HepG2 (cell line): ENCODE measurements around the gene JPT2. TPM values are rescaled to one million over a fixed set of nuclear protein-coding genes. Genes with fewer than 3 reads are reported as not detected.
A peak's percentile ranks its signal among the peaks of the same experiment; 100 is the strongest.

Experiments used
- AFF4 ChIP-seq: sonication (generic); formaldehyde crosslinking; IDR thresholded peaks from 2 replicates; pipeline ENCODE4 v1.4.0; 2020; ENCODE audit warnings: missing genetic modification reagents
- CEBPG ChIP-seq: IDR thresholded peaks from 2 replicates; pipeline ENCODE4 v1.6.1; 2016
- GMEB2 ChIP-seq: IDR thresholded peaks from 2 replicates; pipeline ENCODE4 v1.6.1; 2016; ENCODE audit warnings: missing biosample characterization, missing genetic modification reagents, low read depth
- MED13 ChIP-seq: sonication (generic); formaldehyde crosslinking; IDR thresholded peaks from 2 replicates; pipeline ENCODE4 v1.5.0; 2020; ENCODE audit warnings: missing genetic modification reagents
- MYC ChIP-seq: sonication (generic); formaldehyde crosslinking; IDR thresholded peaks from 2 replicates; pipeline ENCODE4 v1.9.0; 2021; ENCODE audit warnings: missing genetic modification reagents, borderline replicate concordance
- MYNN ChIP-seq: sonication (generic); formaldehyde crosslinking; IDR thresholded peaks from 2 replicates; pipeline ENCODE4 v1.4.0; 2020; ENCODE audit warnings: mild to moderate bottlenecking, low read depth, missing genetic modification reagents
- NFKB2 ChIP-seq: sonication (generic); formaldehyde crosslinking; IDR thresholded peaks from 2 replicates; pipeline ENCODE4 v1.4.0; 2020; ENCODE audit warnings: missing genetic modification reagents, borderline replicate concordance
- NR3C1 ChIP-seq: sonication (generic); formaldehyde crosslinking; IDR thresholded peaks from 2 replicates; pipeline ENCODE4 v1.4.0; 2020; ENCODE audit warnings: missing genetic modification reagents
- REXO4 ChIP-seq: sonication (generic); formaldehyde crosslinking; IDR thresholded peaks from 2 replicates; pipeline ENCODE4 v1.8.0; 2022; ENCODE audit warnings: missing genetic modification reagents, mild to moderate bottlenecking, borderline replicate concordance
- RXRB ChIP-seq: IDR thresholded peaks from 2 replicates; pipeline ENCODE4 v1.6.1; 2016; ENCODE audit warnings: borderline replicate concordance, missing genetic modification reagents, missing compliant biosample characterization
- SMARCC2 ChIP-seq: fragments of 450-650 bp; IDR thresholded peaks from 2 replicates; pipeline ENCODE4 v1.6.1; 2017; ENCODE audit warnings: antibody characterized with exemption, mild to moderate bottlenecking
- TAF1 ChIP-seq: sonication (generic); formaldehyde crosslinking; IDR thresholded peaks from 2 replicates; pipeline ENCODE4 v1.4.0; 2020; ENCODE audit warnings: missing genetic modification reagents
- WIZ ChIP-seq: sonication (generic); formaldehyde crosslinking; IDR thresholded peaks from 2 replicates; pipeline ENCODE4 v1.5.1; 2020; ENCODE audit warnings: mild to moderate bottlenecking, missing genetic modification reagents
- ZFP91 ChIP-seq: sonication (generic); formaldehyde crosslinking; IDR thresholded peaks from 2 replicates; pipeline ENCODE4 v1.9.0; 2022; ENCODE audit warnings: missing genetic modification reagents, mild to moderate bottlenecking, borderline replicate concordance
- ZNF142 ChIP-seq: sonication (generic); formaldehyde crosslinking; IDR thresholded peaks from 2 replicates; pipeline ENCODE4 v1.4.0; 2020; ENCODE audit warnings: missing genetic modification reagents
- ZNF20 ChIP-seq: sonication (generic); formaldehyde crosslinking; IDR thresholded peaks from 2 replicates; pipeline ENCODE4 v1.4.0; 2020; ENCODE audit warnings: mild to moderate bottlenecking, moderate library complexity, missing genetic modification reagents
- ZNF296 ChIP-seq: sonication (generic); formaldehyde crosslinking; conservative IDR thresholded peaks from 2 replicates; pipeline ENCODE4 v1.5.0; 2020; ENCODE audit warnings: mild to moderate bottlenecking, missing genetic modification reagents
- ZNF556 ChIP-seq: sonication (generic); formaldehyde crosslinking; IDR thresholded peaks from 2 replicates; pipeline ENCODE4 v1.4.0; 2020; ENCODE audit warnings: mild to moderate bottlenecking, missing genetic modification reagents, borderline replicate concordance
- polyA plus RNA-seq, 8 experiments: library from polyadenylated mRNA; depleted of rRNA in 3 of 8; stranded (reverse) in 7 of 8; unstranded in 1 of 8; fragments of >200 nt; fragmentation: Illumina TruSeq in 4 of 8; extraction: Trizol in 4 of 8; gene quantifications; 2 replicates each; pipeline versions ENCODE4 v1.2.1 to v1.2.3, GENCODE V29; 2011 to 2016; ENCODE audit warnings: low read depth in 4 of 8, missing spikeins in 1 of 8, mixed read lengths in 1 of 8; ENCODE audit not compliant: insufficient read depth in 1 of 8
- total RNA-seq, 5 experiments: library from RNA; depleted of rRNA; stranded (reverse); fragments of >200 nt; fragmentation: Illumina TruSeq; extraction: Trizol; gene quantifications; 2 replicates each; pipeline ENCODE4 v1.2.3, GENCODE V29; 2016; ENCODE audit warnings: low read depth in 1 of 5

The JPT2 gene
- total and polyA plus RNA-seq, 2 of the 13 experiments (the other 11 are each of a cell fraction or from before 2014, with no cell fraction given): 53.5 to 89.4 TPM

GRCh38 chr16:1677942-1678499, at the start of gene JPT2 (continued):
- TF ChIP-seq REXO4 (CRISPR knock-in tag) (no peak), ZNF20 (CRISPR knock-in tag) (no peak), MED13 (CRISPR knock-in tag) (no peak), ZFP91 (0 out of 2 replicates have a peak, but pooled peaks have one; percentile 12), NR3C1 (CRISPR knock-in tag) (no peak), RXRB (peak; percentile 28; the same call in 1 of the 2 replicates), WIZ (no peak), NFKB2 (CRISPR knock-in tag) (no peak), ZNF142 (CRISPR knock-in tag) (no peak), AFF4 (CRISPR knock-in tag) (no peak), ZNF296 (CRISPR knock-in tag) (no peak), ZNF556 (CRISPR knock-in tag) (0 out of 2 replicates have a peak, but pooled peaks have one; percentile 42), SMARCC2 (no peak), CEBPG (CRISPR knock-in tag) (no peak), TAF1 (CRISPR knock-in tag) (peak; percentile 59; the same call in 1 of the 2 replicates), GMEB2 (CRISPR knock-in tag) (no peak), MYC (CRISPR knock-in tag) (peak; percentile 88), MYNN (CRISPR knock-in tag) (no peak)
